Memory B cell (primary cell): ENCODE data around the gene CLPSL2.

ENCODE experiments used
- ATAC-seq: fragments of 150-1000 bp; cut with Tn5 transposase; 2 replicates; pipeline ENCODE4 v1.10.0; 2021; ENCODE audit warnings: low read depth, mild to moderate bottlenecking, moderate library complexity
- DNase-seq, 2 donors: peaks; one replicate each; pipeline ENCODE4 v3.0.0; 2022; ENCODE audit warnings: low spot score in 2 of 2
- H3K27ac Mint-ChIP-seq: one replicate; pipeline ENCODE4 v1.8.0; 2022; ENCODE audit warnings: mild to moderate bottlenecking, moderate library complexity, mixed read lengths
- H3K27me3 Mint-ChIP-seq: one replicate; pipeline ENCODE4 v1.8.0; 2022; ENCODE audit warnings: mixed read lengths
- H3K36me3 Mint-ChIP-seq: one replicate; pipeline ENCODE4 v1.8.0; 2022; ENCODE audit warnings: mild to moderate bottlenecking, mixed read lengths
- H3K4me1 Mint-ChIP-seq: one replicate; pipeline ENCODE4 v1.8.0; 2022; ENCODE audit warnings: mixed read lengths
- H3K4me3 Mint-ChIP-seq: one replicate; pipeline ENCODE4 v1.8.0; 2022; ENCODE audit warnings: mild to moderate bottlenecking, moderate library complexity, mixed read lengths
- H3K9me3 Mint-ChIP-seq: one replicate; pipeline ENCODE4 v1.8.0; 2022; ENCODE audit warnings: mixed read lengths

Gene CLPSL2

DNA sequence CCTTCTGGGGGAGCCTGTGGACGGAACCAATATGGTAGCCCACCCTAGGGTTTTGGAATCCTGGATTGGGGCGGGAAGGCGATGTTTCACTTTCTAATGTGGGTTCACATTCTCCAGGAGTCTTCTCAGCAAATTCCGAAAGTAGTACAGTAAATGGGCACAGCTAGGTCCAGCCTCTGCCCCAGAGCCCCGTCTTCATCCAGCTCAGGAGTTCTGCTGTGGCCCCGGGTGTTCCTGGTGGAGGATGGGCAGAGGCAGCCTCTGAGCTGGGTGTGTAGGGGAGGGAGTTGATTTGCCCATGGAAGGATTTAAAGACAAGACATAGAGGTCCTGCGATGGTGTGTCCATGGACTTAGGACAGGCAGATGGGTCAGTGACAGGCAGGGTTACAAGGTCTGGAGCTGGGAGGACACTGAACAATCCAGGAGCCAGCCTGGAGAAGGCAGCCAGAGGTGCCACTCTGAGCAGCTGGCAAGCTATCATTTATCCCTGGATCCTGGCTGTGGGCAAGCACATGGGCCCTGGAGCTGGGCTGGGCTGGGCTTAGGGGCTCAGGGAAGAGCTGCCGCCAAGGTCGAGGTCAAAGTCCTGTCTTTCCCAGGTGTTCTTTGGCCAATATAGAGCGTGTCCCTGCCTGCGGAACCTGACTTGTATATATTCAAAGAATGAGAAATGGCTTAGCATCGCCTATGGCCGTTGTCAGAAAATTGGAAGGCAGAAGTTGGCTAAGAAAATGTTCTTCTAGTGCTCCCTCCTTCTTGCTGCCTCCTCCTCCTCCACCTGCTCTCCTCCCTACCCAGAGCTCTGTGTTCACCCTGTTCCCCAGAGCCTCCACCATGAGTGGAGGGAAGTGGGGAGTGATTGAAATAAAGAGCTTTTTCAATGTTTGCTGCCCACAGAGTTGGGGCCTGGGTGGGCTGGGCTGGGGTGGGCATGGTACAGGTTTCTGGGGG is 11.1 kb downstream of the CLPSL2 start:
- no peak overlapping the region for H3K27ac Mint-ChIP-seq
- peaks cover 24% of the 10 kb centered on the region for H3K27me3 Mint-ChIP-seq

GRCh38 chr6:35788423-35788982 is 12.1 kb downstream of the CLPSL2 start:
- Mint-ChIP-seq H3K4me3 (no peak overlapping the region), H3K27me3 (peaks cover 26% of the 10 kb centered on the region), H3K27ac (no peak overlapping the region), H3K36me3 (no peaks in the 10 kb centered on the region), H3K4me1 (no peaks in the 10 kb centered on the region), H3K9me3 (peaks cover 2% of the 10 kb centered on the region)
- ATAC-seq = no peak
- DNase-seq = no peak

More for the DNA sequence above, 11.1 kb downstream of the CLPSL2 start:
- H3K4me3 Mint-ChIP-seq = no peak overlapping the region
- no peaks in the 10 kb centered on the region for H3K9me3 Mint-ChIP-seq
- H3K36me3 Mint-ChIP-seq = no peaks in the 10 kb centered on the region
- ATAC-seq = no peak
- no peaks in the 10 kb centered on the region for H3K4me1 Mint-ChIP-seq
- DNase-seq = no peak

DNA sequence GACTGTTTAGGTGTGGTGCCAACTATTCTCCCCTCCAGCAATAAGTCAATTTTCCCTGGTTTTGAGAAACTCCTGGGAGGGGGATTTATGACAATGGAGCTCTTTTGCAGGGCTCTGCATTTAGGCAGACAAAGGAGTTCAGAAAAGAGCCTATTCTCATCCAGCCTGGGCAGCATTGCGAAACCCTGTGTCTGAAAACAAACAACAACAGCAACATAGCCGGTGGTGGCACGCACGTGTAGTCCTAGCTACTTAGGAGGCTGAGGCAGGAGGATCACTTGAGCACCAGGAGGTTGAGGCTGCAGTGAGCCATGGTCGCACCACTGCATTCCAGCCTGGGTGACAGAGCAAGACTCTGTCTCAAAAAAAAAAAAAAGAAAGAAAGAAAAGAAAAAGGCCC is 14.3 kb downstream of the CLPSL2 start:
- DNase-seq (no peak), ATAC-seq (no peak)
- Mint-ChIP-seq H3K27ac (no peak overlapping the region), H3K27me3 (peaks cover 21% of the 10 kb centered on the region), H3K9me3 (peaks cover 2% of the 10 kb centered on the region), H3K4me3 (no peak overlapping the region), H3K4me1 (no peaks in the 10 kb centered on the region), H3K36me3 (no peaks in the 10 kb centered on the region)

DNA sequence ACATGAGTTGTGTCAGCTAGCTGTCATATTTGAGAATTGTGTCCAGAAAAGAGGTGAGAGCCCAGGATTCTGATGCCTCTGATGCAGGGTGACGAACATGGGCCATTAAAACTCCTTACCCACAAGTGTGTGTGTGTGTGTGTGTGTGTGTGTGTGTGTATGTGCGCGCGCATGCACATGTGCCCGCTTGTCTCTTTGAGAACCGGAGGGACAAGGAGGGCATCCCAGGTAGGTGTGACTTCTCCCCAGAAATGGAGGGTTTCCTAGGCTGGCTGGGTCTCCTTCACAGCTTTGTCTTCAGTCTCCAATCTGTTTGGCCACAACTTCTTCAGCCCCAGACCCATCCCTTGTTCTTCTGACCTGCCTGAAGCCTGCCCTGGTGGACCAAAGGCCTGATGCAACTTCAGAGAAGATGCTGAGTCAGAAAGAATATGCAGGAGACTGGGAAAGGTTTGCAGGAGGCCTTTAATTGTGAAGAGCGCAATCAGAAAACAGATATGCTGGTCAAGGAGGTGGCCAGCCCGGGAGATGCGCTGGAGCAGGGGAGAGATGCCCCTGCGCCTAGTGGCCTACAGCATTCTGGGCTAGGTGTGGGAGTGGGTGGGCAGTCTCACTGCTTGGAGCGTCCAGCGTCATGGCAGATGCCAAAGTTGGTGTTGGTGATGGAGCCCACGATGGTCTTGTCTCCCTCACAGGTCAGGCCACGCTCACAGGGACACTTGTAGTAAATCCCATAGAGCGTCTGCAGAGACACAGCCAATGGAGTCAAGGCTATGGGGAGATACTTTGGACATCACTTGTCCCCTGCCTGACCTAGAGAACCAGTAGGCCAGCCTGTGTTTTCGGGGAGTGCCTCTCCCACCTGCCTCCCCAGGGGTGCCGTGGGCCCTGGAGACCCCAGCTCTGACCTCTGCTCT is 18.4 kb downstream of the CLPSL2 start:
- ATAC-seq (no peak), DNase-seq (no peak)
- Mint-ChIP-seq H3K9me3 (peaks cover 2% of the 10 kb centered on the region), H3K4me1 (no peaks in the 10 kb centered on the region), H3K27me3 (peaks cover 8% of the 10 kb centered on the region), H3K36me3 (no peaks in the 10 kb centered on the region), H3K27ac (no peak overlapping the region), H3K4me3 (no peak overlapping the region)

- H3K9me3 Mint-ChIP-seq = peaks cover 2% of the 10 kb centered on the region
- no peak overlapping the region for H3K27ac Mint-ChIP-seq
Measured at GRCh38 chr6:35795453-35796071, 19.2 kb downstream of the CLPSL2 start.

GRCh38 chr6:35796236-35796635 is 19.8 kb downstream of the CLPSL2 start:
- Mint-ChIP-seq H3K36me3 (no peaks in the 10 kb centered on the region), H3K9me3 (peaks cover 2% of the 10 kb centered on the region), H3K27me3 (peaks cover 6% of the 10 kb centered on the region), H3K27ac (no peak overlapping the region), H3K4me1 (no peaks in the 10 kb centered on the region), H3K4me3 (no peak overlapping the region)
- no peak for ATAC-seq
- DNase-seq = no peak

More at GRCh38 chr6:35795453-35796071, 19.2 kb downstream of the CLPSL2 start:
- no peak overlapping the region for H3K4me3 Mint-ChIP-seq
- DNase-seq = no peak
- peaks cover 6% of the 10 kb centered on the region for H3K27me3 Mint-ChIP-seq
- H3K4me1 Mint-ChIP-seq = no peaks in the 10 kb centered on the region
- no peak for ATAC-seq
- H3K36me3 Mint-ChIP-seq = no peaks in the 10 kb centered on the region

GRCh38 chr6:35797837-35798526 is 21.6 kb downstream of the CLPSL2 start:
- Mint-ChIP-seq H3K36me3 (no peaks in the 10 kb centered on the region), H3K4me3 (no peak overlapping the region), H3K4me1 (no peaks in the 10 kb centered on the region), H3K27ac (no peak overlapping the region), H3K9me3 (no peaks in the 10 kb centered on the region), H3K27me3 (peaks cover 5% of the 10 kb centered on the region)
- no peak for DNase-seq
- ATAC-seq = no peak

DNA sequence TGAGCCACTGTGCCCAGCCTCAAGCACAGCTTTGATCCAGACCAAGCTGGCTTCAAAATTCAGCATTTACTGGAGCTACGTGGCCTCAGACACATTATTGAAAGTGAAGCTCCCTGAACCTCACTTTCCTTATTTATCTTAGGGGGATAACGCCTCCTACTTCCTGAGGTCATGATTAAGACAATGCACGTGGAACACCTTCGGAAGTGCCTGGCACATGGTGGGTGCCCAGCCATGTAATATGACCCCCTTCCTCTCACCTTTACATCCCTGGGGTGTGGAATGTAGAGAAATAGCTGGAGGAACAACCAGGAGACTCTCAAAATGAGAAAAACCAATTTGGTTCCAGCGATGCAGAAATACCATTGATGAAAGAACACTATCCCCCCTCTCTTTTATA is 22.3 kb downstream of the CLPSL2 start:
- Mint-ChIP-seq H3K27me3 (peaks cover 5% of the 10 kb centered on the region), H3K9me3 (no peaks in the 10 kb centered on the region), H3K27ac (no peak overlapping the region), H3K4me1 (no peaks in the 10 kb centered on the region), H3K36me3 (no peaks in the 10 kb centered on the region), H3K4me3 (no peak overlapping the region)
- ATAC-seq (no peak), DNase-seq (no peak)

GRCh38 chr6:35801148-35801547 is 24.8 kb downstream of the CLPSL2 start:
- Mint-ChIP-seq H3K4me3 (no peak overlapping the region), H3K4me1 (peaks cover 6% of the 10 kb centered on the region), H3K27ac (no peak overlapping the region), H3K36me3 (no peaks in the 10 kb centered on the region), H3K27me3 (peaks cover 8% of the 10 kb centered on the region), H3K9me3 (peaks cover 1% of the 10 kb centered on the region)
- no peak for DNase-seq
- ATAC-seq = no peak

- Mint-ChIP-seq H3K27me3 (peaks cover 18% of the 10 kb centered on the region), H3K9me3 (peaks cover 1% of the 10 kb centered on the region)
Measured at GRCh38 chr6:35804996-35805736, 28.8 kb downstream of the CLPSL2 start, which contains the start of gene LHFPL5. Gene LHFPL5 (plus strand): TSS chr6:35805352. CDS start chr6:35805671, 319 bp downstream.

GRCh38 chr6:35808688-35809087 is 32.3 kb downstream of the CLPSL2 start:
- no peaks in the 10 kb centered on the region for H3K36me3 Mint-ChIP-seq
- H3K4me3 Mint-ChIP-seq = no peak overlapping the region
- no peak overlapping the region for H3K27ac Mint-ChIP-seq
- peaks cover 1% of the 10 kb centered on the region for H3K9me3 Mint-ChIP-seq
- DNase-seq (no peak), ATAC-seq (no peak)
- peaks cover 20% of the 10 kb centered on the region for H3K27me3 Mint-ChIP-seq
- H3K4me1 Mint-ChIP-seq = peaks cover 10% of the 10 kb centered on the region

More at GRCh38 chr6:35804996-35805736, 28.8 kb downstream of the CLPSL2 start, which contains the start of gene LHFPL5:
- DNase-seq (peak; percentile 33 to 39), ATAC-seq (peak; percentile 55)
- Mint-ChIP-seq H3K4me3 (no peak within 1 kb of the TSS), H3K4me1 (peaks cover 6% of the 10 kb centered on the region), H3K36me3 (no peaks in the 10 kb centered on the region), H3K27ac (no peak within 1 kb of the TSS)

GRCh38 chr6:35809809-35810208 is 33.4 kb downstream of the CLPSL2 start:
- Mint-ChIP-seq H3K36me3 (no peaks in the 10 kb centered on the region), H3K4me3 (no peak overlapping the region), H3K27ac (no peak overlapping the region), H3K27me3 (peaks cover 19% of the 10 kb centered on the region), H3K4me1 (peaks cover 8% of the 10 kb centered on the region), H3K9me3 (peaks cover under 1% of the 10 kb centered on the region)
- DNase-seq (no peak), ATAC-seq (no peak)
